HEK293 (cell line): ENCODE results near the gene PLEKHS1.

Experiments used
- CTCF ChIA-PET: fragments of 350-600 bp; formaldehyde crosslinking; extraction: SDS; loops from one replicate; lab custom pipeline; 2021; ENCODE audit warnings: antibody characterized with exemption; lab: Yijun Ruan, JAX
- POLR2A ChIA-PET: fragments of 300-600 bp; formaldehyde crosslinking; extraction: SDS; loops from one replicate; lab custom pipeline; 2020; ENCODE audit warnings: antibody characterized with exemption, inconsistent platforms; lab: Yijun Ruan, JAX
- H3K27ac ChIP-seq: fragments of 200-500 bp; sonication (Bioruptor generic); 2 replicates; pipeline ENCODE4 v1.5.1; 2014; ENCODE audit warnings: low read depth, low read length, control low read depth, inconsistent platforms; ENCODE audit errors: extremely low read depth
- H3K36me3 ChIP-seq, 2 experiments: fragments of 200-500 bp in 1 of 2; sonication (Bioruptor generic) in 1 of 2; 1 replicate in 1 of 2; 2 replicates in 1 of 2; pipeline ENCODE4 v1.5.1; 2014 to 2017; ENCODE audit warnings: inconsistent platforms in 2 of 2, low read length in 2 of 2; ENCODE audit not compliant: control insufficient read depth in 2 of 2, insufficient read depth in 1 of 2
- H3K4me1 ChIP-seq: fragments of 200-500 bp; sonication (Bioruptor generic); 2 replicates; pipeline ENCODE4 v1.5.1; 2014; ENCODE audit warnings: mild to moderate bottlenecking, low read length, inconsistent platforms; ENCODE audit not compliant: control insufficient read depth, insufficient read depth
- H3K4me3 ChIP-seq: 2 replicates; pipeline ENCODE4 v1.5.1; 2011; ENCODE audit warnings: low read depth, mild to moderate bottlenecking, control low read depth, low read length, moderate library complexity
- H3K9me3 ChIP-seq: fragments of 200-500 bp; sonication (Bioruptor generic); 2 replicates; pipeline ENCODE4 v1.5.1; 2014; ENCODE audit warnings: low read depth, low read length, inconsistent platforms; ENCODE audit not compliant: control insufficient read depth, insufficient read depth
- OSR2 ChIP-seq: fragments of 450-650 bp; formaldehyde crosslinking; IDR thresholded peaks from 2 replicates; pipeline ENCODE4 v1.5.1; 2016; ENCODE audit warnings: missing biosample characterization, missing genetic modification characterization
- SP7 ChIP-seq: fragments of 450-650 bp; formaldehyde crosslinking; IDR thresholded peaks from 2 replicates; pipeline ENCODE4 v1.5.1; 2016; ENCODE audit warnings: missing biosample characterization, missing genetic modification characterization
- TCF7L2 ChIP-seq: IDR thresholded peaks from 2 replicates; pipeline ENCODE4 v1.6.1; 2011; ENCODE audit warnings: low read depth, mild to moderate bottlenecking, inconsistent platforms, low read length, moderate library complexity, borderline replicate concordance
- ZNF112 ChIP-seq: fragments of 450-650 bp; formaldehyde crosslinking; IDR thresholded peaks from 2 replicates; pipeline ENCODE4 v1.5.0; 2017; ENCODE audit warnings: missing biosample characterization, missing genetic modification characterization
- ZNF133 ChIP-seq: fragments of 450-650 bp; formaldehyde crosslinking; IDR thresholded peaks from 2 replicates; pipeline ENCODE4 v1.5.1; 2016; ENCODE audit warnings: missing biosample characterization, missing genetic modification characterization
- ZNF202 ChIP-seq: fragments of 450-650 bp; formaldehyde crosslinking; IDR thresholded peaks from 2 replicates; pipeline ENCODE4 v1.5.1; 2016; ENCODE audit warnings: missing biosample characterization, missing genetic modification characterization, borderline replicate concordance
- ZNF214 ChIP-seq: fragments of 450-650 bp; formaldehyde crosslinking; IDR thresholded peaks from 2 replicates; pipeline ENCODE4 v1.5.1; 2017; ENCODE audit warnings: missing biosample characterization, mild to moderate bottlenecking, missing genetic modification characterization, borderline replicate concordance
- ZNF302 ChIP-seq: fragments of 450-650 bp; formaldehyde crosslinking; IDR thresholded peaks from 2 replicates; pipeline ENCODE4 v1.5.1; 2016; ENCODE audit warnings: missing biosample characterization, missing genetic modification characterization, low read depth
- ZNF426 ChIP-seq: fragments of 450-650 bp; formaldehyde crosslinking; IDR thresholded peaks from 2 replicates; pipeline ENCODE4 v1.5.1; 2017; ENCODE audit warnings: missing biosample characterization, missing genetic modification characterization, mild to moderate bottlenecking, inconsistent platforms, moderate library complexity
- ZNF529 ChIP-seq: fragments of 450-650 bp; formaldehyde crosslinking; IDR thresholded peaks from 2 replicates; pipeline ENCODE4 v1.5.1; 2017; ENCODE audit warnings: missing genetic modification characterization, missing biosample characterization; ENCODE audit not compliant: insufficient replicate concordance
- ZNF548 ChIP-seq: fragments of 450-650 bp; formaldehyde crosslinking; IDR thresholded peaks from 2 replicates; pipeline ENCODE4 v1.5.1; 2016; ENCODE audit warnings: missing biosample characterization, missing genetic modification characterization
- ZNF555 ChIP-seq: fragments of 450-650 bp; formaldehyde crosslinking; conservative IDR thresholded peaks from 2 replicates; pipeline ENCODE4 v1.5.1; 2017; ENCODE audit warnings: missing biosample characterization, mild to moderate bottlenecking, missing genetic modification characterization, inconsistent platforms
- ZNF558 ChIP-seq: fragments of 450-650 bp; formaldehyde crosslinking; IDR thresholded peaks from 2 replicates; pipeline ENCODE4 v1.5.1; 2016; ENCODE audit warnings: missing biosample characterization, missing genetic modification characterization
- ZNF776 ChIP-seq: fragments of 450-650 bp; formaldehyde crosslinking; IDR thresholded peaks from 2 replicates; pipeline ENCODE4 v1.5.0; 2017; ENCODE audit warnings: missing biosample characterization, missing genetic modification characterization, borderline replicate concordance
- ZNF837 ChIP-seq: fragments of 450-650 bp; formaldehyde crosslinking; IDR thresholded peaks from 2 replicates; pipeline ENCODE4 v1.5.1; 2016; ENCODE audit warnings: missing biosample characterization, missing genetic modification characterization
- TF ChIP-seq, protein P1 (sequence below): fragments of 450-650 bp; formaldehyde crosslinking; IDR thresholded peaks from 2 replicates; pipeline ENCODE4 v1.5.1; 2016; ENCODE audit warnings: missing biosample characterization, missing genetic modification characterization, borderline replicate concordance
- TF ChIP-seq, protein P2 (sequence below): fragments of 450-650 bp; formaldehyde crosslinking; IDR thresholded peaks from 2 replicates; pipeline ENCODE4 v1.5.1; 2016; ENCODE audit warnings: missing biosample characterization, missing genetic modification characterization
- TF ChIP-seq, protein P3 (sequence below): fragments of 450-650 bp; formaldehyde crosslinking; IDR thresholded peaks from 2 replicates; pipeline ENCODE4 v1.5.0; 2017; ENCODE audit warnings: missing biosample characterization, missing genetic modification characterization, borderline replicate concordance
- TF ChIP-seq, protein P4 (sequence below): fragments of 450-650 bp; formaldehyde crosslinking; IDR thresholded peaks from 2 replicates; pipeline ENCODE4 v1.5.1; 2016; ENCODE audit warnings: missing biosample characterization, missing genetic modification characterization
- TF ChIP-seq, protein P5 (sequence below): fragments of 450-650 bp; formaldehyde crosslinking; IDR thresholded peaks from 2 replicates; pipeline ENCODE4 v1.5.1; 2017; ENCODE audit warnings: missing biosample characterization, missing genetic modification characterization

Gene PLEKHS1

DNA sequence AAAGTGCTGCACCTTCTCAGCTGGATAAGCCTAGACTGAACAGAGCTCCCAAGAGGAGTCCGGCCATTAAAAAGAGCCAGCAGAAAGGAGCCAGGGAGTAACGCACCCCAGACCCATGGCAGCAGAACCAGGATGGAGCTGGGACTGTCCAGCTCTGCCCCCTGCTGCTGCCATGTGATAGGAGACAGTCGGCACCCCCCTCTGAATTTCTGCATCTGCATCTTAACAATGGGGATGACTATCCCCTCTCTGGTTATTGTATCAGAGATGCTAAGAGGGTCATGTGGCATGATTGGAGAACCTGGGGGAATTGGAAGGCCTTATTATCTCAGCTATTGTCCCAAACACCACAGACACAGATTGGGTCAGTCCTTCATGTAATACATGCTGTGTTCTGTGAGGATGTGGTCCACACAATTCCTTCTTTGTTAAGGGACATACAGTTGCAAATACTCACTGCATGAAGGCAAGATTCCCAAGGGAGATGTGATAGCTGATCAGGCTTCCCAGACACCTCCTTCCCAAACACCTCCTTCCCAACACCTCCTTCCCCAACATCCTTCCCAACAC lies 29.3 kb downstream of the PLEKHS1 start (continued):
- TF ChIP-seq, protein P1, sequence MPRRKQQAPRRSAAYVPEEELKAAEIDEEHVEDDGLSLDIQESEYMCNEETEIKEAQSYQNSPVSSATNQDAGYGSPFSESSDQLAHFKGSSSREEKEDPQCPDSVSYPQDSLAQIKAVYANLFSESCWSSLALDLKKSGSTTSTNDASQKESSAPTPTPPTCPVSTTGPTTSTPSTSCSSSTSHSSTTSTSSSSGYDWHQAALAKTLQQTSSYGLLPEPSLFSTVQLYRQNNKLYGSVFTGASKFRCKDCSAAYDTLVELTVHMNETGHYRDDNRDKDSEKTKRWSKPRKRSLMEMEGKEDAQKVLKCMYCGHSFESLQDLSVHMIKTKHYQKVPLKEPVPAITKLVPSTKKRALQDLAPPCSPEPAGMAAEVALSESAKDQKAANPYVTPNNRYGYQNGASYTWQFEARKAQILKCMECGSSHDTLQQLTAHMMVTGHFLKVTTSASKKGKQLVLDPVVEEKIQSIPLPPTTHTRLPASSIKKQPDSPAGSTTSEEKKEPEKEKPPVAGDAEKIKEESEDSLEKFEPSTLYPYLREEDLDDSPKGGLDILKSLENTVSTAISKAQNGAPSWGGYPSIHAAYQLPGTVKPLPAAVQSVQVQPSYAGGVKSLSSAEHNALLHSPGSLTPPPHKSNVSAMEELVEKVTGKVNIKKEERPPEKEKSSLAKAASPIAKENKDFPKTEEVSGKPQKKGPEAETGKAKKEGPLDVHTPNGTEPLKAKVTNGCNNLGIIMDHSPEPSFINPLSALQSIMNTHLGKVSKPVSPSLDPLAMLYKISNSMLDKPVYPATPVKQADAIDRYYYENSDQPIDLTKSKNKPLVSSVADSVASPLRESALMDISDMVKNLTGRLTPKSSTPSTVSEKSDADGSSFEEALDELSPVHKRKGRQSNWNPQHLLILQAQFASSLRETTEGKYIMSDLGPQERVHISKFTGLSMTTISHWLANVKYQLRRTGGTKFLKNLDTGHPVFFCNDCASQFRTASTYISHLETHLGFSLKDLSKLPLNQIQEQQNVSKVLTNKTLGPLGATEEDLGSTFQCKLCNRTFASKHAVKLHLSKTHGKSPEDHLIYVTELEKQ (tag by site-specific recombination): no peak
- TF ChIP-seq, protein P2, sequence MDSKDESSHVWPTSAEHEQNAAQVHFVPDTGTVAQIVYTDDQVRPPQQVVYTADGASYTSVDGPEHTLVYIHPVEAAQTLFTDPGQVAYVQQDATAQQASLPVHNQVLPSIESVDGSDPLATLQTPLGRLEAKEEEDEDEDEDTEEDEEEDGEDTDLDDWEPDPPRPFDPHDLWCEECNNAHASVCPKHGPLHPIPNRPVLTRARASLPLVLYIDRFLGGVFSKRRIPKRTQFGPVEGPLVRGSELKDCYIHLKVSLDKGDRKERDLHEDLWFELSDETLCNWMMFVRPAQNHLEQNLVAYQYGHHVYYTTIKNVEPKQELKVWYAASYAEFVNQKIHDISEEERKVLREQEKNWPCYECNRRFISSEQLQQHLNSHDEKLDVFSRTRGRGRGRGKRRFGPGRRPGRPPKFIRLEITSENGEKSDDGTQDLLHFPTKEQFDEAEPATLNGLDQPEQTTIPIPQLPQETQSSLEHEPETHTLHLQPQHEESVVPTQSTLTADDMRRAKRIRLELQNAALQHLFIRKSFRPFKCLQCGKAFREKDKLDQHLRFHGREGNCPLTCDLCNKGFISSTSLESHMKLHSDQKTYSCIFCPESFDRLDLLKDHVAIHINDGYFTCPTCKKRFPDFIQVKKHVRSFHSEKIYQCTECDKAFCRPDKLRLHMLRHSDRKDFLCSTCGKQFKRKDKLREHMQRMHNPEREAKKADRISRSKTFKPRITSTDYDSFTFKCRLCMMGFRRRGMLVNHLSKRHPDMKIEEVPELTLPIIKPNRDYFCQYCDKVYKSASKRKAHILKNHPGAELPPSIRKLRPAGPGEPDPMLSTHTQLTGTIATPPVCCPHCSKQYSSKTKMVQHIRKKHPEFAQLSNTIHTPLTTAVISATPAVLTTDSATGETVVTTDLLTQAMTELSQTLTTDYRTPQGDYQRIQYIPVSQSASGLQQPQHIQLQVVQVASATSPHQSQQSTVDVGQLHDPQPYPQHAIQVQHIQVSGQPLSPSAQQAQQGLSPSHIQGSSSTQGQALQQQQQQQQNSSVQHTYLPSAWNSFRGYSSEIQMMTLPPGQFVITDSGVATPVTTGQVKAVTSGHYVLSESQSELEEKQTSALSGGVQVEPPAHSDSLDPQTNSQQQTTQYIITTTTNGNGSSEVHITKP (tag by site-specific recombination): no peak
- TF ChIP-seq, protein P3, sequence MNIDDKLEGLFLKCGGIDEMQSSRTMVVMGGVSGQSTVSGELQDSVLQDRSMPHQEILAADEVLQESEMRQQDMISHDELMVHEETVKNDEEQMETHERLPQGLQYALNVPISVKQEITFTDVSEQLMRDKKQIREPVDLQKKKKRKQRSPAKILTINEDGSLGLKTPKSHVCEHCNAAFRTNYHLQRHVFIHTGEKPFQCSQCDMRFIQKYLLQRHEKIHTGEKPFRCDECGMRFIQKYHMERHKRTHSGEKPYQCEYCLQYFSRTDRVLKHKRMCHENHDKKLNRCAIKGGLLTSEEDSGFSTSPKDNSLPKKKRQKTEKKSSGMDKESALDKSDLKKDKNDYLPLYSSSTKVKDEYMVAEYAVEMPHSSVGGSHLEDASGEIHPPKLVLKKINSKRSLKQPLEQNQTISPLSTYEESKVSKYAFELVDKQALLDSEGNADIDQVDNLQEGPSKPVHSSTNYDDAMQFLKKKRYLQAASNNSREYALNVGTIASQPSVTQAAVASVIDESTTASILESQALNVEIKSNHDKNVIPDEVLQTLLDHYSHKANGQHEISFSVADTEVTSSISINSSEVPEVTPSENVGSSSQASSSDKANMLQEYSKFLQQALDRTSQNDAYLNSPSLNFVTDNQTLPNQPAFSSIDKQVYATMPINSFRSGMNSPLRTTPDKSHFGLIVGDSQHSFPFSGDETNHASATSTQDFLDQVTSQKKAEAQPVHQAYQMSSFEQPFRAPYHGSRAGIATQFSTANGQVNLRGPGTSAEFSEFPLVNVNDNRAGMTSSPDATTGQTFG (tag by site-specific recombination): no peak
- no peak for TF ChIP-seq SP7 (tag by site-specific recombination)
- TF ChIP-seq, protein P4, sequence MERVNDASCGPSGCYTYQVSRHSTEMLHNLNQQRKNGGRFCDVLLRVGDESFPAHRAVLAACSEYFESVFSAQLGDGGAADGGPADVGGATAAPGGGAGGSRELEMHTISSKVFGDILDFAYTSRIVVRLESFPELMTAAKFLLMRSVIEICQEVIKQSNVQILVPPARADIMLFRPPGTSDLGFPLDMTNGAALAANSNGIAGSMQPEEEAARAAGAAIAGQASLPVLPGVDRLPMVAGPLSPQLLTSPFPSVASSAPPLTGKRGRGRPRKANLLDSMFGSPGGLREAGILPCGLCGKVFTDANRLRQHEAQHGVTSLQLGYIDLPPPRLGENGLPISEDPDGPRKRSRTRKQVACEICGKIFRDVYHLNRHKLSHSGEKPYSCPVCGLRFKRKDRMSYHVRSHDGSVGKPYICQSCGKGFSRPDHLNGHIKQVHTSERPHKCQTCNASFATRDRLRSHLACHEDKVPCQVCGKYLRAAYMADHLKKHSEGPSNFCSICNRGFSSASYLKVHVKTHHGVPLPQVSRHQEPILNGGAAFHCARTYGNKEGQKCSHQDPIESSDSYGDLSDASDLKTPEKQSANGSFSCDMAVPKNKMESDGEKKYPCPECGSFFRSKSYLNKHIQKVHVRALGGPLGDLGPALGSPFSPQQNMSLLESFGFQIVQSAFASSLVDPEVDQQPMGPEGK (tag by site-specific recombination): no peak

DNA sequence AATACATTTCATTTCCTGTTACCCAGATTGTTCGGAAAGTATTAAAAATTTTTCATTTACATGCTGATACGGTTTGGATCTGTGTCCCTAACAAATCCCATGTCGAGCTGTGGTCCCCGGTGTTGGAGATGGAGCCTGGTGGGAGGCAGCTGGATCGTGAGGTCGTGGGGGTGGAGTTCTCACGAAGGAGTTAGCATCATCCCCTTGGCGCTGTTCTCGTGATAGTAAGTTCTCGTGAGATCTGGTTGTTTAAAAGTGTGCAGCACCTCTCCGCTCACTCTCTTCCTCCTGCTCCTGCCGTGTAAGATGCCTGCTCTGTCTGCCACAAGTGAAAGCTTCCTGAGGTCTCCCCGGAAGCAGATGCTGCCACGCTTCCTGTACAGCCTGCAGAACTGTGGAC lies 30.9 kb downstream of the PLEKHS1 start:
- no peak overlapping the region for H3K27ac ChIP-seq
- POLR2A ChIA-PET: no interaction called here
- no peaks in the 10 kb centered on the region for H3K36me3 ChIP-seq
- H3K9me3 ChIP-seq: no peaks in the 10 kb centered on the region
- CTCF ChIA-PET: interaction anchor here (0.6 to 0.9 kb wide), 2 partner anchors 80 to 581 kb away, joined by 3 read pairs; no protein-coding TSS in a partner anchor
- TF ChIP-seq ZNF837 (tag by site-specific recombination) (no peak), ZNF214 (tag by site-specific recombination) (no peak), ZNF548 (tag by site-specific recombination) (no peak), ZNF558 (no peak), ZNF426 (tag by site-specific recombination) (no peak), TCF7L2 (no peak), OSR2 (tag by site-specific recombination) (no peak), ZNF133 (tag by site-specific recombination) (no peak), ZNF302 (tag by site-specific recombination) (no peak), ZNF202 (tag by site-specific recombination) (no peak), ZNF112 (tag by site-specific recombination) (no peak), ZNF529 (tag by site-specific recombination) (no peak), ZNF555 (tag by site-specific recombination) (no peak), ZNF776 (no peak)
- TF ChIP-seq, protein P5, sequence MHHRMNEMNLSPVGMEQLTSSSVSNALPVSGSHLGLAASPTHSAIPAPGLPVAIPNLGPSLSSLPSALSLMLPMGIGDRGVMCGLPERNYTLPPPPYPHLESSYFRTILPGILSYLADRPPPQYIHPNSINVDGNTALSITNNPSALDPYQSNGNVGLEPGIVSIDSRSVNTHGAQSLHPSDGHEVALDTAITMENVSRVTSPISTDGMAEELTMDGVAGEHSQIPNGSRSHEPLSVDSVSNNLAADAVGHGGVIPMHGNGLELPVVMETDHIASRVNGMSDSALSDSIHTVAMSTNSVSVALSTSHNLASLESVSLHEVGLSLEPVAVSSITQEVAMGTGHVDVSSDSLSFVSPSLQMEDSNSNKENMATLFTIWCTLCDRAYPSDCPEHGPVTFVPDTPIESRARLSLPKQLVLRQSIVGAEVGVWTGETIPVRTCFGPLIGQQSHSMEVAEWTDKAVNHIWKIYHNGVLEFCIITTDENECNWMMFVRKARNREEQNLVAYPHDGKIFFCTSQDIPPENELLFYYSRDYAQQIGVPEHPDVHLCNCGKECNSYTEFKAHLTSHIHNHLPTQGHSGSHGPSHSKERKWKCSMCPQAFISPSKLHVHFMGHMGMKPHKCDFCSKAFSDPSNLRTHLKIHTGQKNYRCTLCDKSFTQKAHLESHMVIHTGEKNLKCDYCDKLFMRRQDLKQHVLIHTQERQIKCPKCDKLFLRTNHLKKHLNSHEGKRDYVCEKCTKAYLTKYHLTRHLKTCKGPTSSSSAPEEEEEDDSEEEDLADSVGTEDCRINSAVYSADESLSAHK (tag by site-specific recombination): no peak
- no peaks in the 10 kb centered on the region for H3K4me1 ChIP-seq
- H3K4me3 ChIP-seq: no peak overlapping the region
